Measurements from ENCODE around the gene OR2V2. TPM values are rescaled to one million over a fixed set of nuclear protein-coding genes. Genes with fewer than 3 reads are reported as not detected.
"Not testable (repeated sequence)": the region's sequence is repeated elsewhere in the genome, so short reads cannot be mapped to it uniquely, and the experiment has no call there.

Gene OR2V2
- total RNA-seq, 1 experiment from 2014 or later, result not detected

GRCh38 chr5:181127907-181128626, 19.3 kb upstream of the OR2V2 start:
- no peaks in the 10 kb centered on the region for H3K36me3 ChIP-seq (ENCODE audit: low read depth, low read length)
- BruUV-seq (replicated peaks), result no TSS peak
- no peaks in the 10 kb centered on the region for H3K79me2 ChIP-seq (ENCODE audit: low read length)
- H3K27ac ChIP-seq (ENCODE audit: low read length), result no peak overlapping the region
- ChIA-PET POLR2A (ENCODE audit: unreplicated experiment) (no interaction called here), CTCF (no interaction called here)
- no peak overlapping the region for H3K4me3 ChIP-seq (ENCODE audit: low read length)
- H3K9me2 ChIP-seq (replicated peaks; ENCODE audit: low read length), result no peaks in the 10 kb centered on the region
- no peaks in the 10 kb centered on the region for H3K9me3 ChIP-seq (ENCODE audit: low read length)
- no peak overlapping the region for H3K9ac ChIP-seq (ENCODE audit: low read length)
- H3K4me2 ChIP-seq (ENCODE audit: low read length), result no peak overlapping the region
- DNase-seq (no peak), ATAC-seq (no peak)
- no peaks in the 10 kb centered on the region for H3F3A ChIP-seq (ENCODE audit: low read length, unreplicated experiment)
- H3K4me1 ChIP-seq (ENCODE audit: insufficient read depth, low read length), result peaks cover 4% of the 10 kb centered on the region; the same call in 1 of the 2 replicates
- intact Hi-C loops (cut with micrococcal nuclease), result no loop called here
- H3K27me3 ChIP-seq (ENCODE audit: low read length), result no peaks in the 10 kb centered on the region
- no peaks in the 10 kb centered on the region for H4K20me1 ChIP-seq (ENCODE audit: low read length)
- TF ChIP-seq EZH2phosphoT487 (IDR thresholded peaks at IDR 0.05; ENCODE audit: borderline replicate concordance, low read length) (no peak), CTCF (conservative IDR thresholded peaks at IDR 0.05; ENCODE audit: low read depth, low read length) (no peak), EZH2 (IDR thresholded peaks at IDR 0.05; ENCODE audit: low read length, unreplicated experiment) (no peak)
- H2AFZ ChIP-seq (ENCODE audit: low read length), result no peak overlapping the region

GRCh38 chr5:181129601-181130000, 17.8 kb upstream of the OR2V2 start:
- Histone ChIP-seq H3K27ac (ENCODE audit: low read length) (no peak overlapping the region), H3K4me1 (ENCODE audit: insufficient read depth, low read length) (peaks cover 19% of the 10 kb centered on the region), H3K27me3 (ENCODE audit: low read length) (no peaks in the 10 kb centered on the region), H3K4me3 (ENCODE audit: low read length) (no peak overlapping the region), H3K4me2 (ENCODE audit: low read length) (no peak overlapping the region), H3K9me2 (replicated peaks; ENCODE audit: low read length) (no peaks in the 10 kb centered on the region), H3K9ac (ENCODE audit: low read length) (no peak overlapping the region), H3K9me3 (ENCODE audit: low read length) (no peaks in the 10 kb centered on the region), H3K36me3 (ENCODE audit: low read depth, low read length) (no peaks in the 10 kb centered on the region), H4K20me1 (ENCODE audit: low read length) (no peaks in the 10 kb centered on the region), H3K79me2 (ENCODE audit: low read length) (no peaks in the 10 kb centered on the region), H3F3A (ENCODE audit: low read length, unreplicated experiment) (no peaks in the 10 kb centered on the region), H2AFZ (ENCODE audit: low read length) (no peak overlapping the region)
- no TSS peak for BruUV-seq (replicated peaks)
- ChIA-PET CTCF (no interaction called here), POLR2A (ENCODE audit: unreplicated experiment) (no interaction called here)
- TF ChIP-seq EZH2 (IDR thresholded peaks at IDR 0.05; ENCODE audit: low read length, unreplicated experiment), result no peak
- TF ChIP-seq CTCF (conservative IDR thresholded peaks at IDR 0.05; ENCODE audit: low read depth, low read length), result no peak
- DNase-seq (no peak), ATAC-seq (no peak)
- intact Hi-C loops (cut with micrococcal nuclease), result no loop called here

GRCh38 chr5:181130081-181130480, 17.3 kb upstream of the OR2V2 start:
- H3K4me1 ChIP-seq (ENCODE audit: insufficient read depth, low read length), result peaks cover 19% of the 10 kb centered on the region
- H3K9me2 ChIP-seq (replicated peaks; ENCODE audit: low read length); intact Hi-C loops (cut with micrococcal nuclease); H4K20me1 ChIP-seq (ENCODE audit: low read length); H3K36me3 ChIP-seq (ENCODE audit: low read depth, low read length); H3K4me3 ChIP-seq (ENCODE audit: low read length); H3K9ac ChIP-seq (ENCODE audit: low read length); H3K27me3 ChIP-seq (ENCODE audit: low read length); H3K27ac ChIP-seq (ENCODE audit: low read length); DNase-seq; H3K79me2 ChIP-seq (ENCODE audit: low read length); H3F3A ChIP-seq (ENCODE audit: low read length, unreplicated experiment); POLR2A ChIA-PET (ENCODE audit: unreplicated experiment); BruUV-seq (replicated peaks); CTCF ChIA-PET; ATAC-seq; H2AFZ ChIP-seq (ENCODE audit: low read length); H3K4me2 ChIP-seq (ENCODE audit: low read length); H3K9me3 ChIP-seq (ENCODE audit: low read length): not testable (repeated sequence)
